H1 (cell line): ENCODE measurements around the gene NLRC5. TPM values are rescaled to one million over a fixed set of nuclear protein-coding genes. Genes with fewer than 3 reads are reported as not detected.

Source experiments
- CTCF ChIA-PET: fragments of 300-600 bp; sonication (Branson Sonifier 250); formaldehyde crosslinking; loops from one replicate; lab custom pipeline; 2021; ENCODE audit not compliant: partially characterized antibody; lab: Charles Lee
- POLR2A ChIA-PET: fragments of 300-600 bp; sonication (Branson Sonifier 250); formaldehyde crosslinking; loops from one replicate; lab custom pipeline; 2021; ENCODE audit warnings: inconsistent platforms; ENCODE audit not compliant: partially characterized antibody; lab: Charles Lee
- DNase-seq, 2 experiments: peaks; one replicate each; pipeline versions ENCODE4 v3.0.0 to v3.0.0-alpha.2; 2010 to 2022; ENCODE audit warnings: low spot score in 2 of 2, low read depth in 1 of 2, mixed read lengths in 1 of 2
- FAIRE-seq: peaks from 2 replicates; lab custom pipeline; 2011; peaks lifted over from hg19 to GRCh38; lab: Jason Lieb, UNC
- H2AFZ ChIP-seq: 2 replicates; pipeline ENCODE4 v1.8.1; 2012; ENCODE audit warnings: low read length, inconsistent platforms
- H2AK5ac ChIP-seq: 2 replicates; pipeline ENCODE4 v1.6.1; 2013; ENCODE audit warnings: low read depth, low read length
- H2BK120ac ChIP-seq: replicated peaks from 2 replicates; pipeline ENCODE3; 2013; ENCODE audit warnings: low read depth, low read length, inconsistent platforms
- H2BK12ac ChIP-seq: 2 replicates; pipeline ENCODE4 v1.6.1; 2013; ENCODE audit warnings: low read depth, low read length
- H2BK15ac ChIP-seq: 2 replicates; pipeline ENCODE4 v1.6.1; 2013; ENCODE audit warnings: low read length
- H2BK20ac ChIP-seq: 2 replicates; pipeline ENCODE4 v1.6.1; 2013; ENCODE audit warnings: low read length
- H2BK5ac ChIP-seq: 2 replicates; pipeline ENCODE4 v1.6.1; 2013; ENCODE audit warnings: low read depth, low read length
- H3K14ac ChIP-seq: 2 replicates; pipeline ENCODE4 v1.6.1; 2013; ENCODE audit warnings: inconsistent platforms; ENCODE audit not compliant: insufficient read length
- H3K18ac ChIP-seq: 2 replicates; pipeline ENCODE4 v1.6.1; 2013; ENCODE audit warnings: low read length; ENCODE audit errors: extremely low read depth
- H3K23ac ChIP-seq: 2 replicates; pipeline ENCODE4 v1.6.1; 2013; ENCODE audit warnings: inconsistent platforms; ENCODE audit not compliant: insufficient read length
- H3K23me2 ChIP-seq: 2 replicates; pipeline ENCODE4 v1.6.1; 2013; ENCODE audit warnings: low read depth, low read length
- H3K27ac ChIP-seq: 2 replicates; pipeline ENCODE4 v1.6.1; 2011; ENCODE audit warnings: low read depth, low read length, inconsistent platforms
- H3K27me3 ChIP-seq, 4 experiments: replicated peaks in 1 of 4; 1 replicate in 1 of 4; 2 replicates in 3 of 4; pipeline versions ENCODE4 v1.6.1 to v1.8.1; 2011 to 2013; ENCODE audit warnings: low read length in 3 of 4, mild to moderate bottlenecking in 3 of 4, inconsistent platforms in 2 of 4, mixed read lengths in 2 of 4, moderate library complexity in 1 of 4; ENCODE audit not compliant: control insufficient read depth in 3 of 4, insufficient read depth in 3 of 4; ENCODE audit errors: extremely low read depth in 1 of 4
- H3K36me3 ChIP-seq, 4 experiments: 2 replicates each; pipeline versions ENCODE4 v1.6.1 to v1.8.1; 2011 to 2013; ENCODE audit warnings: mild to moderate bottlenecking in 4 of 4, low read length in 3 of 4, moderate library complexity in 2 of 4, control low read depth in 1 of 4, inconsistent platforms in 1 of 4; ENCODE audit not compliant: insufficient read depth in 4 of 4, control insufficient read depth in 2 of 4
- H3K4ac ChIP-seq: replicated peaks from 2 replicates; pipeline ENCODE3; 2013; ENCODE audit warnings: low read length, low read depth, mixed read lengths, inconsistent platforms; ENCODE audit not compliant: insufficient read length
- H3K4me1 ChIP-seq, 4 experiments: replicated peaks in 1 of 4; 1 replicate in 1 of 4; 2 replicates in 3 of 4; pipeline versions ENCODE4 v1.6.1 to v1.8.1; 2011 to 2013; ENCODE audit warnings: low read length in 3 of 4, inconsistent platforms in 2 of 4, mixed read lengths in 1 of 4; ENCODE audit not compliant: insufficient read depth in 4 of 4, control insufficient read depth in 3 of 4
- H3K4me2 ChIP-seq, 2 experiments: 2 replicates each; pipeline versions ENCODE4 v1.6.1 to v1.8.1; 2011 to 2013; ENCODE audit warnings: low read depth in 2 of 2, low read length in 2 of 2, control low read depth in 1 of 2, inconsistent platforms in 1 of 2, mild to moderate bottlenecking in 1 of 2; ENCODE audit not compliant: insufficient read depth in 1 of 2
- H3K4me3 ChIP-seq, 4 experiments: fragments of 200-600, 300-600 bp in 1 of 4; sonication (generic), shearing (Covaris generic), sonication (Bioruptor Twin) in 1 of 4; 2 replicates each; pipeline versions ENCODE4 v1.5.1 to v1.8.1; 2011 to 2016; ENCODE audit warnings: low read length in 4 of 4, low read depth in 3 of 4, control low read depth in 2 of 4, inconsistent platforms in 2 of 4, mild to moderate bottlenecking in 2 of 4, mixed read lengths in 1 of 4, moderate library complexity in 1 of 4; ENCODE audit not compliant: insufficient read depth in 2 of 4; ENCODE audit errors: extremely low read depth in 1 of 4
- H3K56ac ChIP-seq: replicated peaks from 2 replicates; pipeline ENCODE3; 2013; ENCODE audit warnings: low read depth, mild to moderate bottlenecking, mixed read lengths, low read length, inconsistent platforms; ENCODE audit not compliant: insufficient read length
- H3K79me1 ChIP-seq: 2 replicates; pipeline ENCODE4 v1.6.1; 2013; ENCODE audit warnings: low read depth, low read length, control low read depth
- H3K79me2 ChIP-seq, 2 experiments: 2 replicates each; pipeline versions ENCODE4 v1.6.1 to v1.8.1; 2012 to 2013; ENCODE audit warnings: low read length in 2 of 2, mild to moderate bottlenecking in 2 of 2, inconsistent platforms in 1 of 2; ENCODE audit not compliant: insufficient read depth in 2 of 2, control insufficient read depth in 1 of 2
- H3K9ac ChIP-seq, 4 experiments: replicated peaks in 1 of 4; 1 replicate in 1 of 4; 2 replicates in 3 of 4; pipeline versions ENCODE4 v1.6.1 to v1.8.1; 2011 to 2013; ENCODE audit warnings: low read depth in 3 of 4, low read length in 3 of 4, control low read depth in 2 of 4, mild to moderate bottlenecking in 2 of 4, moderate library complexity in 2 of 4, inconsistent platforms in 1 of 4; ENCODE audit errors: extremely low read depth in 1 of 4
- H3K9me3 ChIP-seq, 2 experiments: 2 replicates each; pipeline versions ENCODE4 v1.6.1 to v1.8.1; 2012 to 2013; ENCODE audit warnings: mild to moderate bottlenecking in 2 of 2, moderate library complexity in 2 of 2, control low read depth in 1 of 2, inconsistent platforms in 1 of 2, low read depth in 1 of 2, low read length in 1 of 2, mixed read lengths in 1 of 2; ENCODE audit not compliant: insufficient read depth in 2 of 2
- H4K20me1 ChIP-seq, 2 experiments: replicated peaks in 1 of 2; 2 replicates each; pipeline versions ENCODE3 to v1.8.1; 2011 to 2013; ENCODE audit warnings: inconsistent platforms in 2 of 2, low read length in 2 of 2, mild to moderate bottlenecking in 1 of 2; ENCODE audit not compliant: insufficient read depth in 2 of 2, control insufficient read depth in 1 of 2
- H4K5ac ChIP-seq: 2 replicates; pipeline ENCODE4 v1.6.1; 2013; ENCODE audit warnings: low read length, low read depth, mixed read lengths, inconsistent platforms; ENCODE audit not compliant: insufficient read length
- H4K8ac ChIP-seq: 2 replicates; pipeline ENCODE4 v1.8.0; 2013; ENCODE audit warnings: mild to moderate bottlenecking, moderate library complexity, low read length, inconsistent platforms; ENCODE audit not compliant: insufficient read depth; ENCODE audit errors: extremely low read depth
- H4K91ac ChIP-seq: replicated peaks from 2 replicates; pipeline ENCODE3; 2013; ENCODE audit warnings: low read length, mixed read lengths, inconsistent platforms; ENCODE audit not compliant: insufficient read length
- CHD2 ChIP-seq: IDR thresholded peaks from 2 replicates; pipeline ENCODE4 v1.6.1; 2012; ENCODE audit warnings: low read length, improper control_type of control experiment
- E2F6 ChIP-seq: IDR thresholded peaks from 2 replicates; pipeline ENCODE4 v1.6.1; 2012; ENCODE audit warnings: inconsistent platforms
- EP300 ChIP-seq, 2 experiments: IDR thresholded peaks; 1 replicate in 1 of 2; 2 replicates in 1 of 2; pipeline ENCODE4 v1.6.1; 2011 to 2012; ENCODE audit warnings: low read depth in 2 of 2, low read length in 2 of 2, mild to moderate bottlenecking in 2 of 2, borderline replicate concordance in 1 of 2, inconsistent platforms in 1 of 2, moderate library complexity in 1 of 2
- EZH2 ChIP-seq: fragments of 200-600 bp; sonication (generic); IDR thresholded peaks from 2 replicates; pipeline ENCODE4 v1.7.1; 2012; ENCODE audit warnings: low read depth, mild to moderate bottlenecking, moderate library complexity, low read length, inconsistent platforms; ENCODE audit not compliant: severe bottlenecking
- HDAC6 ChIP-seq: IDR thresholded peaks from one replicate; pipeline ENCODE4 v1.7.1; 2012; ENCODE audit warnings: low read depth, mild to moderate bottlenecking, inconsistent platforms, low read length, moderate library complexity
- JUN ChIP-seq: IDR thresholded peaks from 2 replicates; pipeline ENCODE4 v1.6.1; 2011; ENCODE audit warnings: low read depth, mild to moderate bottlenecking, improper control_type of control experiment, low read length
- KDM5A ChIP-seq: fragments of 200-600 bp; IDR thresholded peaks from 2 replicates; pipeline ENCODE4 v1.7.1; 2012; ENCODE audit warnings: mild to moderate bottlenecking, low read length, inconsistent platforms, mixed read lengths
- POU5F1 ChIP-seq: IDR thresholded peaks from 2 replicates; pipeline ENCODE4 v1.6.1; 2011; ENCODE audit warnings: low read depth, mild to moderate bottlenecking, low read length, moderate library complexity
- RXRA ChIP-seq: IDR thresholded peaks from 2 replicates; pipeline ENCODE4 v1.6.1; 2011; ENCODE audit warnings: low read depth, mild to moderate bottlenecking, low read length, moderate library complexity; ENCODE audit not compliant: insufficient read depth
- SP2 ChIP-seq: IDR thresholded peaks from 2 replicates; pipeline ENCODE4 v1.6.1; 2012; ENCODE audit warnings: mild to moderate bottlenecking, low read length, inconsistent platforms
- SRF ChIP-seq: IDR thresholded peaks from 2 replicates; pipeline ENCODE4 v1.6.1; 2011; ENCODE audit warnings: mild to moderate bottlenecking, low read depth, low read length, moderate library complexity
- TAF1 ChIP-seq: IDR thresholded peaks from 2 replicates; pipeline ENCODE4 v1.6.1; 2011; ENCODE audit warnings: mild to moderate bottlenecking, low read depth, low read length
- USF2 ChIP-seq: IDR thresholded peaks from 2 replicates; pipeline ENCODE4 v1.6.1; 2011; ENCODE audit warnings: low read length, improper control_type of control experiment
- WGBS, 2 experiments: shearing (Covaris generic) in 1 of 2; methylation state at CpG; one replicate each; pipeline versions ENCODE4 v1.1.6 to v1.1.7; 2013 to 2015; ENCODE audit warnings: low lambda C conversion rate in 2 of 2, mixed read lengths in 2 of 2, inconsistent platforms in 1 of 2, low coverage in 1 of 2, missing lambda C conversion rate in 1 of 2; ENCODE audit not compliant: insufficient replicate concordance in 2 of 2, insufficient coverage in 1 of 2, insufficient read length in 1 of 2; ENCODE audit errors: extremely low coverage in 1 of 2, missing lambda C conversion rate in 1 of 2; 5-methylcytosine and 5-hydroxymethylcytosine counted together
- polyA plus RNA-seq, 7 experiments: library from polyadenylated mRNA; depleted of rRNA in 3 of 7; stranded (reverse) in 5 of 7; unstranded in 2 of 7; fragments of >200 nt in 5 of 7; fragments of 200-250 nt in 2 of 7; gene quantifications; 1 replicate in 5 of 7; 2 replicates in 1 of 7; 4 replicates in 1 of 7; pipeline versions ENCODE4 v1.2.1 to v1.2.3, GENCODE V29; 2011 to 2013; ENCODE audit warnings: missing spikeins in 2 of 7, mixed read lengths in 2 of 7
- total RNA-seq: library from RNA; stranded (reverse); fragmentation: NEBNext Ultra II Directional; extraction: Animal tissue kit (Norgen Biotek cat#: 25700); gene quantifications from 2 replicates; pipeline ENCODE4 v1.2.1, GENCODE V29; 2021

NLRC5 gene
- total and polyA plus RNA-seq, 2 of the 8 experiments (the other 6 are each of a cell fraction or from before 2014, with no cell fraction given), result 2.2 to 3.2 TPM

DNA sequence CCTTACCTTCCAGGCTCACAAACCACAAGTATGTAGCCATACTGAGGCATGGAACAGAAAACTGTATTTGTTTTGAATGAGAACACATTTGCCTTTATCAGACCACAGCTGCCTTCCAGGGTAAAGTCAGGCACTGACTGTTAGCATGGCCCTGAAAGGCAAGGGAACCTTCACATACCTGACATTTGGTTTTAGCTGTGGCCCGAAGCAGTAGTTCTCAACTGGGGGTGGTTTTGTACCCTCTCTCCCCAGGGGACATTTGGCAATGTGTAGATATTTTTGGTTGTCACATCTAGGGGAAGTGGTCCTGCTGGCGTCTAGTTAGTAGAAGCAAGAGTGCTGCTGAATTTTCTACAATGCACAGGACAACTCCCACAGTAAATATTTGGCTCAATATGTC is 48.3 kb upstream of the NLRC5 start:
- no peak overlapping the region for H3K27ac ChIP-seq
- no peak overlapping the region for H2AFZ ChIP-seq
- H2BK5ac ChIP-seq, result no peak overlapping the region
- no peaks in the 10 kb centered on the region for H3K79me1 ChIP-seq
- H3K23ac ChIP-seq, result no peak overlapping the region
- no peak overlapping the region for H2AK5ac ChIP-seq
- no peak overlapping the region for H4K8ac ChIP-seq
- 97% methylated on average over 2 of the region's 2 CpGs; no CpG with 5 or more reads in 1 of the 2 experiments for WGBS, 2 experiments
- H4K91ac ChIP-seq, result no peak overlapping the region
- H3K4ac ChIP-seq, result no peak overlapping the region
- no peaks in the 10 kb centered on the region for H3K79me2 ChIP-seq
- no peak overlapping the region for H3K4me3 ChIP-seq
- CTCF ChIA-PET, result interaction anchor here (0.7 to 1.9 kb wide), 6 partner anchors 10 to 875 kb away, joined by 3 to 15 read pairs (median 3); no protein-coding TSS in a partner anchor
- POLR2A ChIA-PET, result interaction anchor here (1.0 to 8.0 kb wide), 4 partner anchors 7 to 67 kb away, joined by 3 to 125 read pairs (median 4); partner anchors contain the start of gene HERPUD1
- H3K9me3 ChIP-seq, result no peaks in the 10 kb centered on the region
- no peak overlapping the region for H3K4me2 ChIP-seq
- peaks cover 17 to 84% (median 66%) of the 10 kb centered on the region in 4 experiments for H3K36me3 ChIP-seq
- no peak overlapping the region for H2BK12ac ChIP-seq
- H3K4me1 ChIP-seq, result no peaks in the 10 kb centered on the region
- no peak overlapping the region for H3K14ac ChIP-seq
- no peak overlapping the region for H3K18ac ChIP-seq
- H2BK20ac ChIP-seq, result no peak overlapping the region
- H3K27me3 ChIP-seq, result no peaks in the 10 kb centered on the region
- H4K5ac ChIP-seq, result no peak overlapping the region
- H3K23me2 ChIP-seq, result no peaks in the 10 kb centered on the region
- peaks cover 2 to 3% of the 10 kb centered on the region in 2 experiments for H4K20me1 ChIP-seq
- no peak for DNase-seq
- no peak overlapping the region for H2BK120ac ChIP-seq
- H3K9ac ChIP-seq, result no peak overlapping the region
- FAIRE-seq, result no peak
- H3K56ac ChIP-seq, result no peak overlapping the region
- H2BK15ac ChIP-seq, result no peak overlapping the region
- TF ChIP-seq KDM5A (no peak), RXRA (no peak), TAF1 (no peak), E2F6 (no peak), CHD2 (no peak), USF2 (no peak), SP2 (no peak), POU5F1 (no peak), EZH2 (no peak), EP300 (IDR thresholded peaks at IDR 0.05; ENCODE audit: borderline replicate concordance in 1 of 2, low read depth in 2 of 2, low read length in 2 of 2) (no peak), JUN (no peak), HDAC6 (no peak), SRF (no peak)
